Hematopoietic multipotent progenitor cell (in vitro differentiated cells): ENCODE data around the gene HOXA5. TPM values are rescaled to one million over a fixed set of nuclear protein-coding genes. Genes with fewer than 3 reads are reported as not detected.

ENCODE experiments used
- DNase-seq, 3 donors: peaks; one replicate each; pipeline ENCODE4 v3.0.0-alpha.2; 2011 to 2015; ENCODE audit warnings: low read depth in 2 of 3, low spot score in 2 of 3
- total RNA-seq: library from RNA; depleted of rRNA; stranded (reverse); fragments of >200 nt; gene quantifications from one replicate; pipeline ENCODE4 v1.2.3, GENCODE V29; 2012

The HOXA5 gene
- total RNA-seq, 1 donor = 30.4 TPM

DNA sequence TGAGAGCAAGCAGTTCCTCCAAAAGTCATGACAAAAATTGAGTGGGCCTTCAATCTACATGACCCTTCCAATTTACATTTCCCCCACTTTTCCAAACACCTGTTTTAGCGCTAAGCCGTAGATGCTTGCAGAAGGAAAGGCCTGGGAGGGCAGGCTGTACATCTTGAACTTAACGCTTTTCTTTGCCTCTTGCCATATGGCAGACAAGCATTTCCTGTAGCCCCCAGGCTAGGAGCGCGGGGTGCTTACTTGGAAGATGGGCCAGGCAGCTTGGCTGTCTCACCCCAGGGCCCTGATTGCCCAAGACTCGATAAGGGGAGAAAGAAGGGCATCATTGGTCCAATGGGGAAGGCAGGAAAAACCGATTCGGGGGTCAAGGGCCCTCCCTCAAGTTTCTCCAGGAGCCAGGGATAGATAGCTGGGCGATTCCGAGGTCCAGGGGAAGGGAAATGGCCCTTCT, 28.9 kb upstream of the HOXA5 start:
- no peak for DNase-seq

- DNase-seq = no peak
These were observed 28.3 kb upstream of the HOXA5 start for GRCh38 chr7:27171637-27172314.

DNA sequence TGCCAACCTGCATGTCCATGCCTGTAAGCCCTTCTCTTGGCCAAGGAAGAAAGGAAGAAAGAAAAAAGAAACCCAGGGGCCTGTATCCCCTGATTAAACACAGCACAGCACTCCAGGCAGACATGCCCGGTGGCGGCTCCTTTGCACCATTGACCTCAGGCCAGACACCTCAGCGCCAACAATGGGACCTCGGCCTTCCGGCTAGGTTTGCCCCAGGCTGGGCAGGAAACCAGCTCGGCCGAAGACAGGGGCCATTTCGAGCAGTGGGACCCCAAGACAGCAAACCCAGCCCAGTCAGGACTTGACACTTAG, 27.8 kb upstream of the HOXA5 start:
- no peak for DNase-seq

GRCh38 chr7:27170426-27171324, 27.2 kb upstream of the HOXA5 start:
- DNase-seq = peak in 1 of 3 donors; percentile 39

DNA sequence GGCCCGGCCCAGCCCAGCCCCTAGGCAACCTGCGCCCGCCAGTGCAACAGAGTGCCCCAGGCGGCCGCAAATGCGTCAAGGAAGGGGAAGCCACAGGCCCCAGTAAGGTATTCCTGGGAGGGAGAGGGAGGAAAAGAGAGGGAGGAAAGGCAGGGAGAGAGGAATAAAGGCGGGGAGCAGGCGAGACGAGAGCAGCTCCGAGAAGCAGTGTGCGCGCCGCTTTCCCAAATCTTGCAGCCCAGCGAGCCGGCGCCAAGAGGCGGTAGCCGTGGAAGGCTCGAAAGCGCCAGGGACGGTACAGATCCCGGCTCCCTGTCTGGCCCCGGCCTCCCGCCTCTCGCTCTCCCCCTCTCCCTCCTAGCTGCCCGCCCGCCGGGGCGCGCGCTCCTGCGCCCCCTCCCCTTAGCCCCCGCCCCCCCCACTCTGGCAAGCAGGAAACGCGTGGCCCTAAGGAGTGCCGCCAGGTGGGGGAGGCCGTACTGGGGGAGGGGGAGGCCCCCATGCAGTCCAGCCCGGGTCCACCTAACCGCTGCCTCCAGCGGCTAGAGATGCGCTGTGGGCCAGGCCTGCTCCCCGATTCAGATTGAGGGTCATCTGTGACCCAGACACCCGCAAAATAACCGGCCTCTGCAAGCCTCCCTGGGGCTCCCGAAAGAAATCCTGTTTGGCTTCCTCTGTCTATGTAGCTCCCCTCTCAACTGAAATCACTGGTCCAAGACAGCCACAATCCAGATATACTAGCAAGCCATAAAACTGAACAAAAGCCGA, 26.4 kb upstream of the HOXA5 start:
- DNase-seq = peak in 2 of 3 donors; percentile 33 to 61

GRCh38 chr7:27168265-27168947, 24.9 kb upstream of the HOXA5 start:
- DNase-seq = peak in 2 of 3 donors; percentile 86 to 92

- no peak for DNase-seq
These were observed 24.4 kb upstream of the HOXA5 start for GRCh38 chr7:27167916-27168264.

DNA sequence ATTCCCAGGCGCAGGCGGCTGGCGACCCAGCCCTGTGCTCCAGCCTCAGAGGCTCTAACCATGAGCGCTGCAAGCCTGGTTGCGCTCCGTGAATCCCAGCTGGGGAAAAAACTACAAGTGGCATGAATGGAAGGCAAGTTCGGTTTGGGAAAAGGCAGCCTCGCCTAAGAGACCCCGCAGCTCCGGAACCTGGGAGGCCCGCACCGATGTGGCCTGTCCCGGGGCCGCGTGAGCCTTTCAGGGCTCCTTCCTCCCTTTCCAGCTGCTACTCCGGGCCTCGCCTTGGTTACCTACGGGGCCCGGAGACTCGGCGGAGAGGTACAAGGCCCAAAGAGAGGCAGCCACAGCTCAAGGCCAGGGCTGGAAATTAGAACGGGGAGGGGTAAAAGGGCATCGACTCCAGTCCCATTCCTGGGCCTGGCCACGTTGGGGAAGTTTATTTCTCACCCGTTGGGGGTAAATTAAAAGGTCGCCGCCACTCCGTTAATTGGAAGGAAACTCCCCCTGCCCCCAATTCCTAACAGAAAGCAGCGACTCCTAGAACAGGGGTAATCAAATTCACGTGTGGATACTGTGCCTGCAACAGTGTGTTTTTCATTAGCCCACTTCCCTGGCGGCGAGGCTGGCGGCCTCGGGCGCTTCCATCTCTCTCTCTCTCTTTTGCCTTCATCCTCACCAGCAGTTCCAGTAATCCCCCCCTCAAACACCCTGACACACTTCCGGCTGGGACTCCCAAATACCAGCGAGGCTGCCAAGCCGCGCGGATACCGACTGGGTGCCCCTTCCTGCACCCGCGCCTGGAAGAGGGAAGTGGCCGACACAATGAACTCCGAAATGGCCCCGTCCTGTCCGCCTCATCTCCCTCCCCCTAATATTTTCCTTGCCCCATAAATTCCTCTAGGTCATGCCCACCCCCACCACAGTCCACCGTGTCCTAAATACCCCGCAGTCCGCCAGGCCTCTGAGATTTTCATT, 23.3 kb upstream of the HOXA5 start:
- peak in 1 of 3 donors; percentile 43 for DNase-seq

DNA sequence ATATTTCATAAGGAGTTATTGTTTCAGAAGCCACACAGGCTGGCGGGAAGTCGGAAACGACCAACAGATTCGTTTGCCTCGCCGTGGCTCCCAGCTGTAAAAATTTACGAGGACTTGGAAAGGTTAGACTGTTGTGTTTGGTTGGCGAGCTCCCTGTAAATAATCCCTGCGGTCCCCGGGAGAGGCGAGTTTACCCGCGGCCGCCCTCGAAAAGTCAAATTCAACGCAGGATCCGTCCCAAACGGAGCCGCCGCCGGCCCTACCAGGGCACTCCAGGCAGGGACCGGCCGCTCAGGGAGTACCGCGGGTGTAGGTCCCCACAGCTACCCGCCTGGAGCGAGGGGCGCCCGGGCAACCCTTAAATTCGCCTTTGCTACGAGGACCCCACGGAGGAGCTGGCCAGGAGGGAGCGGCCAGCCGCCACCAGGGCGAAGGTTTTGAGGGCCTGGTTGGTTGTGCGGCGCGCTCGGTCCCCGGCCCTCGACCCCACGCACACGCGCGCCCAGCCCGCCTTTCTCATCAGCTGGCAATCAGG, 22.6 kb upstream of the HOXA5 start:
- DNase-seq = no peak

- DNase-seq = peak in 2 of 3 donors; percentile 95 to 96
These were observed 21.9 kb upstream of the HOXA5 start, which contains the start of gene HOXA9 for GRCh38 chr7:27165089-27165995. Gene HOXA9 (minus strand): TSS chr7:27165537. CDS start chr7:27165457, 80 bp downstream.

GRCh38 chr7:27164367-27165088, 21.0 kb upstream of the HOXA5 start:
- peak in 1 of 3 donors; percentile 57 for DNase-seq

GRCh38 chr7:27164045-27164366, 20.5 kb upstream of the HOXA5 start:
- DNase-seq = no peak

- peak in 1 of 3 donors; percentile 7 for DNase-seq
These were observed 20.0 kb upstream of the HOXA5 start for GRCh38 chr7:27163288-27164044.

- no peak for DNase-seq
These were observed 19.2 kb upstream of the HOXA5 start for GRCh38 chr7:27162561-27163287.

DNA sequence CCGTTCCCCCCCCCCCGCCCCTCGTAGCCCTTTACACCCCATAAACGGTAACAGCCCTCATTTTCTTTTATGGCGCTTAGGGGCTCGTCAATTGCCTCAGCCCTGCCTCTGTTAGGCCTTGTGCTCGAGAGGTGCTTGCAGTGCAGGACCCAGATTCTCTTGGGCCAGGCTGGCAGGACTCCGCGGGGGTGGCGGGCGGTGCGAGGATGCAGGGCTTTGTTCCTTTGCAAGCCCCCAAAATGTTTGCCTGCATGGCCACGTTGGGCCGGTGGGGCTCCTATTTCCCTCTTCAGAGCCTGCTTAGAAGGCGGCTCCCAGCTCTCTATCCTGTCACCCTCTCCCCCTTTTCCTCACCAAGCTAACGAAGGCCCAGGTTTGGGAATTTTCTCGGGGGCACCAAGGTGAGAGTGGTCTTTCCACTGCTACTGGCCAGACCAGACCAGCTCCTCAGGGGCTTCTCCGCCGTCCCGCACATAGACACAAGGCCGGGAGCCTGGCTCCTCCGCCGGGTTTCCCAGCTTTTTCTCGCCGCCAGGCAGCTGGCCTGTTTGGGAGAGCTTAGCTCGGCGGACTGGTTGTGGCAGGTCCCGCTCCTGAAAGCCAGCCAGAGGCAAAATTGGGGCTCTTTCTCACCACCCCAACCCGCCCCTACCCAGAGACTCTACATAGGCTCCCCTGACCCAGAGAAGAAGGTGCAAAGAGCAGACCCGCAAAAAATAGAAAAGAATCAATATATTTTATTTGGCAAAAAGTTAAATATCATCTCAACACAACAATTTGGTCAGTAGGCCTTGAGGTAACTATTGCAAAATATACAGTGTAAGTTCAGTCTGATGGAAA, 18.5 kb upstream of the HOXA5 start:
- no peak for DNase-seq
